A673 (cell line): ENCODE data around the gene GAS6.

Experiments used
- EZH2 ChIP-seq: fragments of 200-600 bp; sonication (generic); IDR thresholded peaks from 2 replicates; pipeline ENCODE4 v1.6.1; 2017; ENCODE audit warnings: borderline replicate concordance, low read depth, mild to moderate bottlenecking, mixed read lengths, antibody characterized with exemption, low read length; ENCODE audit not compliant: poor library complexity, severe bottlenecking
- TF ChIP-seq, protein P1 (sequence below): fragments of 300-800, 200-600 bp; sonication (generic); conservative IDR thresholded peaks from 2 replicates; pipeline ENCODE4 v1.5.1; 2017; ENCODE audit warnings: low read depth, mild to moderate bottlenecking, antibody characterized with exemption, low read length, moderate library complexity, mixed read lengths

DNA sequence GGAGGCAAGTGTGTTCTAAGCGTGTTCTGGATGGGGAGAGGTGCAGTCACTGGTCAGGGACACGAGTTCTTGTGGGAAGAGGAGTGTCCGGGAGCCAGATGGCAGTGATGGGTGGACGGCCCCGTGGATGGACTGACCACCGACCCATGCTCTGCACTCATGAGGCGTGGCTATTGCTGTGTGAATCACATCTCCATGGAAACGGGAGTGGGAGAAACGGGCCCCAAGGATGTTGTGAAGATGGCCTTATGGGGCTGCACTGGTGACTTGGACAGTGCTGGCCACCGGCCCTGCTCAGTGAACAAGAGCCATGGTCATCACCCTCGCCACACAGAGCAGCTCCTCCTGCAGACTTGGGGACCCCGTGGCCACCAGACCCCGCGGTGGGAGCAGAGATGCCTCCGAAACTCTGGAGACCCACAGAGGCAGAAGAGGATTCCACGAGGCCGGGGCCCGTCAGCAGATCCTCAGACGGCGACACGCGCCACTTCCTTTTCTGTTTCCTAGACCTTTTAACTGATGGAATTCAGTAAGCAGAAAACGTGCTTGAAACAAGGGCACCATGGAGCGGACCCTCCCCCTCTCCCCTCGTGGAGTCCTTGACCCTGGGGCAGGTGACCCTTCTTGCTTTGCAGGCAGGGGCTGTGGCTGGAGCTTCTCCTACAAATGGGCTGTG is 47.5 kb downstream of the GAS6 start:
- TF ChIP-seq, protein P1, sequence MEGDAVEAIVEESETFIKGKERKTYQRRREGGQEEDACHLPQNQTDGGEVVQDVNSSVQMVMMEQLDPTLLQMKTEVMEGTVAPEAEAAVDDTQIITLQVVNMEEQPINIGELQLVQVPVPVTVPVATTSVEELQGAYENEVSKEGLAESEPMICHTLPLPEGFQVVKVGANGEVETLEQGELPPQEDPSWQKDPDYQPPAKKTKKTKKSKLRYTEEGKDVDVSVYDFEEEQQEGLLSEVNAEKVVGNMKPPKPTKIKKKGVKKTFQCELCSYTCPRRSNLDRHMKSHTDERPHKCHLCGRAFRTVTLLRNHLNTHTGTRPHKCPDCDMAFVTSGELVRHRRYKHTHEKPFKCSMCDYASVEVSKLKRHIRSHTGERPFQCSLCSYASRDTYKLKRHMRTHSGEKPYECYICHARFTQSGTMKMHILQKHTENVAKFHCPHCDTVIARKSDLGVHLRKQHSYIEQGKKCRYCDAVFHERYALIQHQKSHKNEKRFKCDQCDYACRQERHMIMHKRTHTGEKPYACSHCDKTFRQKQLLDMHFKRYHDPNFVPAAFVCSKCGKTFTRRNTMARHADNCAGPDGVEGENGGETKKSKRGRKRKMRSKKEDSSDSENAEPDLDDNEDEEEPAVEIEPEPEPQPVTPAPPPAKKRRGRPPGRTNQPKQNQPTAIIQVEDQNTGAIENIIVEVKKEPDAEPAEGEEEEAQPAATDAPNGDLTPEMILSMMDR = no peak
- TF ChIP-seq EZH2 = no peak
